ENCODE measurements around the gene CDC42EP3.

The CDC42EP3 gene

DNA sequence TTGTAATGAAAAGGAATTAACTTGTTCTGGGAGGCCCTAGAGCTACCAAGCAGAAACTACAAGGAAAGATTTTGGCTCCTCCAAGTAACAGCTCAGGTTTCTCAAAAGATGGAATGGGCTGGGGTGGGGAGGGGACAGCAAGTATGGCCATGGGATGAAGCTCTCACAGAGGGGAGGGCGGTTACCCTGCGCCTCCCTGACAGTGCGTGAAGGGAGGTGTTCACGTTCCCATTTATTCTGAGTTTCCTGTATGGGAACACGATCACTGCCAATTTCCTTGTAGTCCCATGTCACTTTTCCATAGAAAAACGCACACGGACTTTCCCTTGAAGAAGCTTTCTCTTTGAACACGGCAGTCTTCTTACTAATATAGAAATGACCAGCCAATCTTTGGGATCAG is 17.0 kb downstream of the CDC42EP3 start:
- FAIRE-seq = no peak

DNA sequence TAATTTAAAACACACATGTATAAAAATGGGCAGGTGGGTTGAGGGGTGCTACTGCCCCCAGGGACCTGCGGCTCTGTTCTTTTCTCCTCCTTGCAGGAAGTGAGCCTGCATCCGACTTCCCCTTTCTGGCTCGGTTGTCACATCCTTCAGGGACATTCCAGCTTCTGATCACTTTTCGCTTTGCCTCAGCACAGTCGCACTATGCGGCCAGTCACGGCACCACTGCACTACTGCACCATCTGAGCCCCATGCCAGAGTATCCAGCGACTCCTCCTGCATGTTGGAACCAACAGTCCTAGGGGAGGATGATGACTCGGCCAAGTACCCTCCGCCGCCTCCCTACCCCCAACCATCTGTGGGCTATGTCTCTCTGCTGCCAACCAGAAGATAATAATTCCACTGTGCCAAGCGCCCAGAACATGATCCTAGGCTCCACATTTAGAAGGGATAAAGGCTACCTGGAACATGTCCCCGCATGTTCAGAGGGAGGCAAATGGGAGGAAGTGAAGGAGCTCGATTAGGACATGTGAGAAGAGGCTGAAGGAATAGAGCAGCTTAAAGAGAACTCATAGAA is 17.6 kb downstream of the CDC42EP3 start:
- no peak for FAIRE-seq

DNA sequence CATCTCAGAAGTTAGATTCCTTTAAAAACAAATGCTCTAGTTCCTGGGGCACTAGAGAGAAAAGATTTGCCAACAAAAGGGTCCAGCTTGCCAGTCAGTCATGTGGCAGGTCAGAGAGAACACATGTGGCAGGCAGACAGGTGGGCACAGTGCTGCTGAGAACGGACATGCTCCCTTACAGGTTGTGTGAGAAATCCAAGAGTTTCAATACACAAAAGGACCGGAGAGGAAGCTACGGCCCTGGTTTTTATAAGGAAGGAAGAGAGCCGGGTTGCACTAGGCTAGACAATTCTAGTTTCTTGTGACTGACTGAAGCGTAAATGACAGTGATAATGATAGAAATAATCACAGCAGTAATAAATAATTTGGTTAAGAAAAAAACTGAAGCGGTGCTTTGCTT is 18.3 kb downstream of the CDC42EP3 start:
- FAIRE-seq = no peak

DNA sequence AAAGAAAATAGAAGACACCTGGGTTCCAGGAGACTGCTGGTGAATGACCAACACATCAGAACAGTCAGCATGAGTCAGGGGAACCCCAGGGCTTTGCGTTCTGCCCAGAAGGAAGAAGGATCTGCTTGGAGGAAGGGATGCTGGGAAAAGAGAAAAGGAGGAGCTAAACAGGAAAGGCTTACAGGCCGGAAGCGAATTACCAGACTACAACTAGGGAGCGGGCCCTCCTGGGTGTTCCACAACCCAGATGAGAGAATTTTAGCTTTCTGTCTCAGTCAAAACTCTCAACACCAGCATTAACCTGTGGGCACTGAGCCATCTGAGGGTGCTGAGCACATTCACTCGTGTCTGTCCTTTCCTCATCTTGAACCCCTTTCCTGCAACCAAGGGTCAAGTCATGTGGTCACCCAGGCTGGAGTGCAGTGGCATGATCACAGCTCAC is 19.2 kb downstream of the CDC42EP3 start:
- FAIRE-seq = no peak

DNA sequence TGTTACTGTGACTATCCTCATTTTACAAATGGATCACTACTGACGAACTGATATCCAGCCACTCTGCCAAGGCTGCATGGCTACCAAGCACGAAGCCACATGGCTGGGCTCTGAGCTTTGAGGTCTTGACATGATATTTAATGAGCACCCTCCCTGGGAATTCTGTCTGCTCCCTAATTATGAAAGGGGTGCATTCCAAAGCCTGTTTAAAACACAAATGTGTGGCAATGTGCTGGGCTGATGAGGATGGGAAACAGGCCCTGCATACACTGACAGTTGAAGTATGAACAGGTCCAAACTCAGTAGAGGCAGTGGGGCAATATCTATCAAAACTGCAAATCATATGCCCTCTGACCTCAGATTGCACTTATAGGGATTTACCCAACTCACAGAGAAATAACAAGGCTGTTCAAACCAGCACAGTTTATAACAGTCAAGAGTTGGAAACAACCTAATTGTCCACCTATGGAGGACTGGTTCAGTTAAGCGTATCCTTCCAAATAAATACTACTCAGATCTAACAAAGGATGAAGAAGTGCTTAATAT is 20.8 kb downstream of the CDC42EP3 start:
- FAIRE-seq = no peak

DNA sequence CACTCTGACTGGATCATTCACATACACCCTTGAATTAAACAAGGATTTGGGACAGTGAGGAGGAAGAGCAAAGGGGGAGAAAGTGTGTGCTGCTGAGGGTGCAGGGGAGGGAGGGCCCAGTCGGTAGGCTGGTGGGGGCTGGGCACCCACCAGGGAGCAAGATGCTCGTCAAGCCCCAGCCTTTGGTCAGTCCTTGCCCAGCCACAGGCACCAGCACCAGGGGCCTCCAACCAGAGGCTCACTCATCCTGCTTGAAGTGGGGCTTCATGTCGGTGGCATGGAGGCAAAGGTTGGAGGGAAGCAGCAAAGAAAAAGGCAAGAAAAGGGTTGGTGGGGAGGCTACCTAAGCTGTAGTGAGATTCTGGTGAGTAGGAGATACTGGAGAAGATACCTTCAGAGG is 21.9 kb downstream of the CDC42EP3 start:
- no peak for FAIRE-seq

DNA sequence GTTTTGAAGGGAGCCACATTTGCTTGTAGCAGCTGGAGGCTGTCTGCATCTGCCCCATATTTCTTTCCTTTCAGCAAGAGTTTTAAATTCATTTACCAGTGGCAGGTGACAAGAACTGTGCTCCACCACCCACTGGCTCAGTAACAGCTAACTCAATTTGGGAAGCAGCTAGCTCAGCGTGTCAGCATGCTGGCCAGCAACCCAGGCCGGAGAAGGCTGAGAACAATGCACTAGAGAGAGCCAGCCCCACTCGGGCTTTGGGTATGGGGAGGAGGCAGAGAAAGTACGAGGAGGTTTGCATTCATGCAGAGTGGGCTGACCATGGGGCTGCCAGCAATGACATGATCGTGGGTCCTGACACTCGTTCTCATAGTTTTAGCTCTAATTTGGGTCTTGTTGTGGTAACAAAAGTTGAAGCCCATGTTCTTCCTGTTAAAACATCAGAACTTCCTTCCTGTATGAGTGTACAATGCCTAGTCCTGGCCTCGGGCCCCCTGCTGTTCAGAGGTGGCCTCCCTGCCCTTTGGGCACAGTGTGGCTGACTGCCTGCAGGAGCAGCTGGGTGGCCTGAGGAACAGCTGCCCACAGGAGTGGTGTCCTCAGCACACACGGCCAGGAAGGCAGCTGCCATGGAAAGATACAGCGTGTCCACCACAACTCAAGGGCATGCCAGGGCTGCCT is 23.0 kb downstream of the CDC42EP3 start:
- no peak for FAIRE-seq

DNA sequence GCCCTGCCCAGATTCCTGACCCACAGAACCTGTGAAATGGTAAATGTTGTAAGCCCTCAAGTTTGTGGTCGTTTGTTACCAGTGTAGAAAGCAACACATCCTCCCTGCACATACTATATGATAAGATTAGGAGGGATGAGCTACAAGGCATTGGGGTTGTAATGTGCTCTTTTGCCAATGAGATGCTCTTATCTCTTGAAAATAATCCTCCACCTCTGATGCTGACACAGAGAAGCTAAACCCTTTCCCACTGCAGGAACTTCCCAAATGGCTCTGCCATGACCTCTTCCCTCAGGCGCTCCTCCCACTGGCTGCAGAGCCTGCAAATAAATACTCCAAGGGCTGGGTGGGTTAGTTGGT is 23.5 kb downstream of the CDC42EP3 start:
- no peak for FAIRE-seq

DNA sequence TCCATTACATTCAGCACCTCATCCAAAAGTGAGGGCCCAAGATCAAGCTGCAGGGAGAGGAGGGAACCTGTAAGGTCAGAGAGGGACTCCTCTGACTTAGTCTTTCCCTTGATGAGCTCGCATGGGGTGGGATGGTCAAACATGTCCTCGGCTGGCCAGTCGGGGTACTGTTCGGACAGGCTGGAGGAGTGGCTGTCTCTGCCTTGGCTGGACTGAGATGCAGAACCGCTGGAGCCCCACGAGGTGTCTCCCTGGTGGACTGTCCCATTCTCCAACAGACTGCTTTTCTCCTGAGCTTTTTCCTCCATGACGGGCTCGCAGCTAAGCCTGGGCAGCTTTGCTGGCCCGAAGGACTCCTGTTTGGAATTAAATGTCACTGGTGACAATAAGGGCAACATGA is 25.6 kb downstream of the CDC42EP3 start:
- FAIRE-seq = no peak

DNA sequence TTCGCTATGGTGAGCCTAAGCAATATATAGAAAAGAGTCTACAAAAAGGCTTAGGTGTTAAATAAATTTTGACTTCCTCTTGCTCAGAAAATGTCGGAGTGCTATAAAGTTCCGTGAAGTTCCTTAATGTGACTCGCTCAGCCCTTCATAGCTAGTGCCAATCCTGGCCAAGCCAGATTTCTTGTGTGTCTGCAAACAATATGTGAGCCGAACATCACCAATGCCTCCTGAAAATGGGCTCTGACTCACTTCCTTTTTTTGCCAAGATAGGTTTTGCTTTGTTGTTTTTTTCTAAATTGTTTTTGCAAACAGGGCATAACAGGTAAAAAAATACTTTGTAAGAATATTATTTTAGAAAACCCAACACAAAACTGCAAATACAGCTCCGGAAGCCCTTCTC is 26.1 kb downstream of the CDC42EP3 start:
- FAIRE-seq = no peak

DNA sequence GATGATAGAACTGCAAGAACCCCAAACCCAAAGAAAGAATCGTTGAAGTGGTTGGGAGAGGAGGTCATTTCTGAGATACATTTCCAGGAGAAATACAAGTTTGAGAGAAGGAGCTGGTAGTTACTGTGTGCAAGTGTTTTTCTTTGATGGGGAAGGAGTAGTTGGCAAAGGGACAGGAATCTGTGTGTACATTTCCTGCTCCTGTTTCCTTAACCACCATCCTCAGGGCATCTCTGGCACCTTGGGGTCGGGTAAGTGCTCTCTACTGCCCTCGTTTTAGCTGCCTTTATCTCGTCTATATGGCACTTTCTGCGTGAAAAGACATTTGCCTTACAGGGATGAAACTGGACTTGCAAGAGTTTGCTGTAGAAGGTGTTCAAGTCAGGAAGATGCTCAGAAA is 27.3 kb downstream of the CDC42EP3 start:
- FAIRE-seq = no peak

DNA sequence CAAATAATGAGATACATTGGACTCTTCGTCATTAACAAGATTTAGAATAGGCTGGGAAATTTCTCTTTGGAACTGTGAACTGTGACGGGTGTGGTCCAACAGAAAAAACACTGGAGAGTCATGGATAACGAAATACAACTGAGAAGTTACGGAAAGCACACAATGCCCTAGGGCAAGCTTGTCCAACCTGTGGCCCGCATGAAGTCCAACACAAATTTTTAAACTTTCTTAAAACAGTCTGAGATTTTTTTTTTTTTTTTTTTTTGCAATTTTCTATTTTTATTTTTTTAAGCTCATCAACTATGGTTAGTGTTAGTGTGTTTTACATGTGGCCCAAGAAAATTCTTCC is 27.7 kb downstream of the CDC42EP3 start:
- no peak for FAIRE-seq

DNA sequence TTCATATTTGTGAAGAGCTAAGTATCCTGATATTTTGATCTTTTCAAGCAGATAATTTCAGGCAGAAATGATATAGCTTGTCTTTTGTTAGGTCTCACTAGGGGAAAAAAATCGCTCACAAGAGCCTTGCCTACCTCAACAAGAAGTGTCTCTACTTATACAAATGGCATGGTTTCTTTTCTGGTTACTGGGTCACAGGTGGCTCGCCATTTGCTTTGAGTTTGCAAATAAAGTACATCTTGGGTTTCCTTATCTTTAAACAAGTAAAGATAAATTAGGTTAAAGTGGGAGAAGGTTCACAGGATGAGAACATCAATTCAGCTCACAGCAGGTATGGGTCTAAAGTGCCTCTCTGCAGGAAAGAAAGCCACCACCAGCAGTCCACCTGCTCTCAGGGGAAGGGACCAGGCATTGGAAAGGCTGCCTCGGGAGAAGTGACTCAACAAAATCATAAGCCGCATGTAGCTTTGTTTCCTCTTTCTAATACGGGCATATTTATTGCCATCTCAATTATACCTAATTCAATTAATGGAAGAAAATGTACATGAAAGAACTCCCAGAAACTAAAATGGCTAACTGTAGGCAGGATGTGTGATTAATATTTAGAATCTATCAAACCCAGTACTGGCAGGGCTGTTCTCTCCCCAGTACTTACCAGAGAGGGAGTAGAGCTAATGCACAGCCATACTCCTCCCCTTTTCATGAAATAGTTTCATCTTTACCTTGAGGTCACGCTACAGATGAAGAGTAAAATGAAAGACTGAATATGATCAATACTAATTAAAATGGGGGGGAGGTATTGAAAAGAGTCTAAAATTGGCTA is 28.3 kb downstream of the CDC42EP3 start:
- FAIRE-seq = no peak

DNA sequence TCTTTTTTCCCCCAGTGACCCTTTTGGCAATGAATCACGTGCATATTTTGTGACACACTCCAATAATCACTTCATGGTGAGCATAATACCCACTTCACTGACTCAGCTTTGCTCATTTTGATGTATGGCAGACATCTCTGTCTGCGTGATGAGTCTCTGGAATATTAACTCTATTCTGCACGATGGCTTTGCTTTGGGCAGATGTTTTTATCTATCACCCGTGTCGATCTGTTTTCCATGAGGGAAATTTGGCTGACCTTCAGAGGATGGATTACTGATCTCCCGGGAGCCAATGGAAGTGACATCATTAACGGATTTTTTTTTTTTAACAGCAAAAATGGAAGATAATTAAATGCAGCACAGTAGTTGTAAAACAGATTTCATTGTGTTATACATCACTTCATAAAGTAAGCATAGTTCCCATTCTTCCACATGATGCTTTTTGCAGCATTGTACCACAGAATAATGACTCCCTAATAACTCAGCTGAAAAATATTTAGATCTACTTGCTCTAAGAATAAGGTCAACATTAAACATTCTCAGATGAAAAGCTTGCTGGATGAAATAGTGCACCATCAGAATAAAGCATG is 29.8 kb downstream of the CDC42EP3 start:
- FAIRE-seq = no peak

DNA sequence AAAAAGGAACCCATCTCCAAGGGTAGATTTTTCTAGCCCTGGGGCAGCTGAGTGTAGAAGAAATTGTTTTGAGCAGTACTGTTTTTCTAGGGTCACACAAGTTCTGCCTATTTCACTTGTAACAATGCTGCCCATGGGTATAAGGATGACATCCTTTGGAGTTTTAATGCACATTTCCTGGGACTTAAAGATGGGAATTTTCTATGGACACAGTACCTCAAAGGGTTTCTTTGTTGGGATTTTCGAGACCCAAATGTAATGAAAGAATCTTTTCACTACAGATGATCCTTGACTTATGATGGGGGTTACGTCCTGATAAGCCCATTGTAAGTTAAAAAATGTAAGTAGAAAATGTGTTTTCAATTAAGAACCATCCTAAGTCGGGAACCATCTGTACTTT is 31.8 kb downstream of the CDC42EP3 start:
- no peak for FAIRE-seq

DNA sequence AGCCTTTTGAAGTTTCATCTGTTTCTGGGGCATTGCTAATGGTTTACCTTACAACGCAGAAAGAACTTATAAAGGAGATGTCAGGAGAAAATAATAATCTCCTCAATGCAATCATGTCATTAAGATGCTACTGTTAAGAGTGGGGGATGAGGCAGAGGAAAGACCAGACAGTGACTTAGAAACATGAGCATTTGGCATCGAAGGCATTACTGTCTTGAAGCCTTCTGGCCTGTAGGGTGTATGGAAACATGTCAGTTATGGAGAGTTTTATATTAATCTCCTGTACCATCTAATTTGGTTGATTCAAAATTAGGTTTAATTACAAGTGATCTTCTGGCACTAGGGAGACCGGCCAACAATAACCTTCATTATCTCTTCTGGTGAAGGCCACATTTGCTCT is 32.5 kb downstream of the CDC42EP3 start:
- no peak for FAIRE-seq

DNA sequence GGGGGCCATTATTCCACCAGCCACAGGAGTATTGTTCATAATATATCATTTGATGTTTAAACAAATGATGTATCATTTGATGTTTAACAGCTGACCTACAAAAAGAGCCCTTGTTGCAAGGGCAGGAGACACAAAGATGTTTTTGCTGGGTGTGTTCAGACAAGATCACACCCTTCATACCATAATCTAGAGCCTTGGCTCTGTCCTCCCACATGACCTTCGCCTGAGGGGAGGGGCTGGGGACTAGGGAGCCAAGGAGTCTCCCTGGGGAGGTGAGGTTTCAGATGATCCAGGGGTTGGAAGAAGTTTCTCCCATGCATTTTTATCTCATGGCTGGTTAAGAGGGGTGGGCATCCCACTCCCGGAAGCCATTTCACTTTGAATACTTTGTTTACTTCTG is 33.5 kb downstream of the CDC42EP3 start:
- no peak for FAIRE-seq

DNA sequence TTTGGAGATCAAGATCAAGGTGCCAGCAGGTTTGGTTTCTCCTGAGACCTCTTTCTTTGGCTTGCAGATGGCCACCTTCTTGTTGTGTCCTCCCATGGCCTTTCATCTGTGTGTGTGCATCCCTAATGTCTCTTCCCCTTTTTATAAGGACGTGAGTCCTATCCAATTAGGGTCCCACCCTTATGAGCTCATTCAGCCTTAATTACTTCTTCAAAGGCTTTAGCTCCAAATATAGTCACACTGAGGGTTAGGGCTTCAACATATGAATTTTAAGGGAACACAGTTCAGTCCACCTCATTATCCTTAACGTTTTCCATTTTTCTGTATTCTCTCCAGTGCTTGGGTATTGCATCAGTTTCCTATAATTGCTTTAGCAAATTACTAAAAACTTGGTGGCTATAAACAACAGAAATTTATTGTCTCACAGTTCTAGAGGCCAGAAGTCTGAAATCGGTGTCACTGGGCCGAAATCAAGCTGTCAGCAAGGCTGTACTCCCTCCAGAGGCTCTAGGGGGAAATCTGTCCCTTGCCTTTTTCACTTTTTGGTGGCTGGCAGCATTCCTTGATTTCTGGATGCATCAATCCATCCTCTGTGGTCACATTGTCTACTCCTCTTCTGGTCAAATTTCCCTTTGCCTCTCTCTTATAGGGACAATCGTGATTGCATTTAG is 34.1 kb downstream of the CDC42EP3 start:
- FAIRE-seq = no peak

DNA sequence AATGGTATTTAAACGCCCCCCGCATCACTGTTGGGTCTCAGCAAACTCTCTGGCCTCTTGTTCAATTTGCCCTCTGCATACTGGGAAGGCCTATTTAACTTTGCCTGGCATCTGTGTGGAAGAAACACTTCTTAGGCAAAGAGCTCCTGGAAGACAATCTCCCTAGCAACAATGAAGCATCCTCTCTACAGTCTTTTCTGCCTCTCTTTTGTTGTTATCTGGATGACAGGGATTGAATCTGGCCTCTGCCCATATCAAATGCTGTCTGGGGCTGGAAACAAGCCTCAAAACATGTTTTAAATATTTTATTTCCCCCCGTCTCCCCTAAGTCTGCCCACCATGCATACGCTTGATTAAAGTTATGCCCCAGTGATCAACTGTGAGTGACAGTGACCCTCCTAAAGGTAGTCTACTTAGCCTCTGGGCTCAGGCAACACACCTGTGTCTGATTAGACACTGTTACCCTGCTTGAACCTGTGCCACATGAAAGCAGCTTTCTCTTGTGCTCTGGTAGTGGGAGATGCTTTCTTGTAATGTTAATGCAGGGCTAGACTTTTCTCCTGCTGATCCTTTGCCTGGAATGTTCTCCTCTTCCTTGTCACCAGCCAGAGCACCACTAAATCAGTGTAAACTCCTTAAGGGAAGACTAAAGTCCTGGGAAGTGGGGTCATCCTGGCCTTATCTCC is 34.9 kb downstream of the CDC42EP3 start:
- no peak for FAIRE-seq

DNA sequence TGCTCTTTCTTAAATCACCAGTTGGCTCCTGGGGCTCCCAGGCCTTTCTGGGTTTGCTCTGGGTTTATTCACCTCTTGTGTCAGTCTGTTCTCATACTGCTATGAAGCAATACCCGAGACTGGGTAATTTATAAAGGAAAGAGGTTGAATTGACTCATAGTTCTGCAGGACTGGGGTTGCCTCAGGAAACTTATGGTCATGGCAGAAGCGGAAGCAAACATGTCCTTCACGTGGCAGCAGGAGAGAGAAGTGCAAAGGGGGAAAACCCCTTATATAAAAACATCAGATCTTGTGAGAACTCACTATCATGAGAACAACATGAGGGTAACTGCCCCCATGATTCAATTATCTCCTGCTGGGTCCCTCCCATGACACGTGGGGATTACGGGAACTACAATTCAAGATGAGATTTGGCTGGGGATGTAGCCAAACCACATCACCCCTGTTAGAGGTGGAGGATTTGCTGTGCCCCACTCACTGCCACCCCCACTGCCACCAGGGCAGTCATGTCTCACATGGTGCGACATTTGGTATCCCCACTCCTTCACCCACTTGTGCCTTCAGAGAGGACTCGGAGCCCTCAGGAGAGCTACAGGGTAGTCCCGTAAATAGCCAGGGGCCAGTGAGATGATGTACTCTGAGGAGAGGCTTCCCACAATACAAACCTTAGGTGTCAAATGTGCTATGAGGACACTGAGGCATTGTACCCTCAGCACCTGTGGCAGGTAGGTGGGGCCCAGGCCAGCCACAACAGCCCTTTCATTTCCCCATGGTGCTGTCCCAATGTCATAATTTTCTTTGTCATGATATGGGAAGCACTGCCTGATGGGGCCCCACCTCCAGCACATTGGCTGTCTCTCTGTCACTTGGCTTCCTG is 35.7 kb downstream of the CDC42EP3 start:
- no peak for FAIRE-seq

DNA sequence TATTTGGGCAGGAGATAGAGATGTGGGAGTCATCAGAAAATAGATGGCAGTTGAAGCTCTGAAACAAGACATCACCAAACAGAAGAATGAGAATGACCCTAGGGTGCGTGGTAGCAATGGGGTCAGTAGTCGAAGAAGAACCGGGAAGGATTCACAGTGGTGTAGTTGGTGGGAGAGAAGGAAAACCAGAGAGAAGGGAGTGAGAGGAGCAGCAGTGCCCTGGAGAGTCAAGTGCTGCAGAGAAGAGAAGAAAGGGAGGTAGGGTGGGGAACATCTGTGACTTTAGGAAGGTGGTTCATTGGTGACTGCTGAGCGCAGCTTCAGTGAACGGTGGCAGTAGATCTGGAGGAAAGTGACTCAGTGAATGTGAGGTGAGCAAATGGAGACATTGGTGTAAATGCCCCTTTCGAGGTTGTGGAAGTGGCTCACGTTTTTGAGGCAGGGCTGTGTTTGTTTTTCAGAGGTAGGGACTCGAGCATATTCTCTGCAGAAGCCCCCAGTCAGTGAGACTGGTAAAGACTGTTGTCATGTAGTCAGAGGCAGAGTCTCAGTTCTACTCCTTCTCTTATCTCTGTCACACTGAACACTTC is 36.4 kb downstream of the CDC42EP3 start:
- FAIRE-seq = no peak
